Heart left ventricle (tissue), 13 donors: ENCODE results near the gene LRBA.

Experiments used
- POLR2A ChIP-seq, 2 donors: fragments of 450-650 bp; IDR thresholded peaks; one replicate each; pipeline ENCODE4 v1.6.1; 2017; ENCODE audit warnings: antibody characterized with exemption in 2 of 2, mild to moderate bottlenecking in 2 of 2, moderate library complexity in 2 of 2
- TF ChIP-seq, protein P1 (sequence below), 12 donors: fragments of 200-600 bp; sonication (generic) in 4 of 12; IDR thresholded peaks; one replicate each; pipeline versions ENCODE4 v1.5.0 to v1.8.0; 2018 to 2022; ENCODE audit warnings: antibody characterized with exemption in 12 of 12, mild to moderate bottlenecking in 5 of 12
- donor health status: ischemic (EF 13 %, LVEDD 7.1; RV severe dilation, severe dysfunction).
- donor health status: DM: no; HTN: yes; CAD: no.
- donor health status: DM: no; HTN: no; CAD: no.
- donor health status: ischemic (EF 25% LVEDD 6.9; RV normal size, moderate dysfunction).
- donor health status: ischemic (EF 25% LVEDD 5.7; RV mildly dilated, moderate dysfunction).
- donor health status: ischemic (EF 35%, LVEDD 5.7; RV mildly dilated, moderate dysfunction).
- donor health status: nonischemic (EF 11% LVEDD 7.7; RV severe dilation, severe dysfunction).
- donor health status: DM: yes; HTN: yes; CAD: no.
- donor health status: PGD.
- donor health status: ischemic (EF 29% LVEDD 5.4; RV normal size, mild dysfunction).
- donor health status: nonischemic (EF 23%, LVEDD 6.1; RV moderate dilation, normal function).

GRCh38 chr4:151039733-151040132 lies 24.6 kb upstream of the LRBA start:
- TF ChIP-seq, protein P1, sequence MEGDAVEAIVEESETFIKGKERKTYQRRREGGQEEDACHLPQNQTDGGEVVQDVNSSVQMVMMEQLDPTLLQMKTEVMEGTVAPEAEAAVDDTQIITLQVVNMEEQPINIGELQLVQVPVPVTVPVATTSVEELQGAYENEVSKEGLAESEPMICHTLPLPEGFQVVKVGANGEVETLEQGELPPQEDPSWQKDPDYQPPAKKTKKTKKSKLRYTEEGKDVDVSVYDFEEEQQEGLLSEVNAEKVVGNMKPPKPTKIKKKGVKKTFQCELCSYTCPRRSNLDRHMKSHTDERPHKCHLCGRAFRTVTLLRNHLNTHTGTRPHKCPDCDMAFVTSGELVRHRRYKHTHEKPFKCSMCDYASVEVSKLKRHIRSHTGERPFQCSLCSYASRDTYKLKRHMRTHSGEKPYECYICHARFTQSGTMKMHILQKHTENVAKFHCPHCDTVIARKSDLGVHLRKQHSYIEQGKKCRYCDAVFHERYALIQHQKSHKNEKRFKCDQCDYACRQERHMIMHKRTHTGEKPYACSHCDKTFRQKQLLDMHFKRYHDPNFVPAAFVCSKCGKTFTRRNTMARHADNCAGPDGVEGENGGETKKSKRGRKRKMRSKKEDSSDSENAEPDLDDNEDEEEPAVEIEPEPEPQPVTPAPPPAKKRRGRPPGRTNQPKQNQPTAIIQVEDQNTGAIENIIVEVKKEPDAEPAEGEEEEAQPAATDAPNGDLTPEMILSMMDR (IDR thresholded peaks at IDR 0.05): no peak
- TF ChIP-seq POLR2A (IDR thresholded peaks at IDR 0.05): no peak
